HepG2 (cell line): ENCODE data around the gene PPP2R2D. TPM values are rescaled to one million over a fixed set of nuclear protein-coding genes. Genes with fewer than 3 reads are reported as not detected.

Experiments
- ATAC-seq: fragments of 200-7000 bp; cut with Tn5 transposase; 3 replicates; pipeline ENCODE4 v1.9.1; 2020; ENCODE audit warnings: mild to moderate bottlenecking, moderate library complexity
- BruUV-seq: library from RNA; stranded (reverse); fragments of 400-500 nt; replicated peaks from 2 replicates; lab custom pipeline; 2021; lab: Mats Ljungman, UMichigan
- CTCF ChIA-PET: fragments of 300-600 bp; formaldehyde crosslinking; extraction: SDS; loops from one replicate; lab custom pipeline; 2021; ENCODE audit warnings: low total read pairs, inconsistent platforms, low intra/inter-chr PET ratio; lab: Yijun Ruan, JAX
- POLR2A ChIA-PET: fragments of 350-600 bp; sonication (Branson Sonifier 250); formaldehyde crosslinking; loops from one replicate; lab custom pipeline; 2020; ENCODE audit warnings: antibody characterized with exemption, inconsistent platforms; lab: Yijun Ruan, JAX
- DNase-seq: peaks from one replicate; pipeline ENCODE4 v3.0.0-alpha.2; 2015; ENCODE audit warnings: low spot score
- FAIRE-seq: peaks from 3 replicates; lab custom pipeline; 2011; peaks lifted over from hg19 to GRCh38; lab: Jason Lieb, UNC
- H2AFZ ChIP-seq: one replicate; pipeline ENCODE4 v1.6.1; 2011; ENCODE audit warnings: low read length, inconsistent platforms
- H3K27ac ChIP-seq: fragments of 300-600 bp; 3 replicates; pipeline ENCODE4 v1.8.0; 2011; ENCODE audit warnings: mixed run types, mild to moderate bottlenecking, mixed read lengths, low read length, inconsistent platforms; ENCODE audit not compliant: insufficient read depth; ENCODE audit errors: extremely low read length
- H3K27me3 ChIP-seq, 2 experiments: fragments of 200-600 bp in 1 of 2; 2 replicates in 1 of 2; 3 replicates in 1 of 2; pipeline versions ENCODE4 v1.6.0 to v1.8.0; 2011; ENCODE audit warnings: low read length in 2 of 2, mild to moderate bottlenecking in 2 of 2, moderate library complexity in 2 of 2, inconsistent platforms in 1 of 2; ENCODE audit not compliant: insufficient read depth in 2 of 2, control insufficient read depth in 1 of 2
- H3K36me3 ChIP-seq, 2 experiments: fragments of 200-600 bp in 1 of 2; replicated peaks in 1 of 2; 2 replicates in 1 of 2; 3 replicates in 1 of 2; pipeline versions ENCODE4 v1.5.1 to v1.8.0; 2011; ENCODE audit warnings: low read length in 2 of 2, inconsistent platforms in 1 of 2; ENCODE audit not compliant: insufficient read depth in 2 of 2, control insufficient read depth in 1 of 2
- H3K4me1 ChIP-seq: 2 replicates; pipeline ENCODE4 v1.5.1; 2012; ENCODE audit warnings: low read length, inconsistent platforms; ENCODE audit not compliant: insufficient read depth
- H3K4me2 ChIP-seq: 2 replicates; pipeline ENCODE4 v1.6.0; 2011; ENCODE audit warnings: low read depth, low read length, inconsistent platforms
- H3K4me3 ChIP-seq, 3 experiments: fragments of 200-600 bp in 1 of 3; sonication (generic), shearing (Covaris generic) in 1 of 3; replicated peaks in 1 of 3; 2 replicates each; pipeline ENCODE4 v1.5.1; 2011 to 2016; ENCODE audit warnings: low read length in 3 of 3, inconsistent platforms in 2 of 3, low read depth in 2 of 3, mild to moderate bottlenecking in 2 of 3, control low read depth in 1 of 3, mixed read lengths in 1 of 3; ENCODE audit not compliant: insufficient read depth in 1 of 3
- H3K79me2 ChIP-seq: one replicate; pipeline ENCODE4 v1.6.1; 2011; ENCODE audit warnings: low read length, inconsistent platforms; ENCODE audit not compliant: insufficient read depth
- H3K9ac ChIP-seq: 2 replicates; pipeline ENCODE4 v1.6.0; 2011; ENCODE audit warnings: mild to moderate bottlenecking, low read depth, low read length, inconsistent platforms; ENCODE audit not compliant: insufficient read depth
- H3K9me3 ChIP-seq: 2 replicates; pipeline ENCODE4 v1.5.1; 2012; ENCODE audit warnings: mild to moderate bottlenecking, low read length
- H4K20me1 ChIP-seq: 2 replicates; pipeline ENCODE4 v1.6.0; 2011; ENCODE audit warnings: inconsistent platforms, mild to moderate bottlenecking, low read length, moderate library complexity; ENCODE audit not compliant: insufficient read depth
- CREB3 ChIP-seq: sonication (generic); formaldehyde crosslinking; IDR thresholded peaks from 2 replicates; pipeline ENCODE4 v1.5.0; 2020; ENCODE audit warnings: missing genetic modification reagents
- DNMT3B ChIP-seq: conservative IDR thresholded peaks from 2 replicates; pipeline ENCODE4 v1.6.1; 2016; ENCODE audit warnings: missing biosample characterization, control low read depth
- EHMT2 ChIP-seq: fragments of 200-600 bp; sonication (generic); IDR thresholded peaks from 2 replicates; pipeline ENCODE4 v1.7.0; 2017; ENCODE audit warnings: antibody characterized with exemption, low read depth, low read length, borderline replicate concordance
- ESRRA ChIP-seq: sonication (generic); formaldehyde crosslinking; IDR thresholded peaks from 2 replicates; pipeline ENCODE4 v1.5.1; 2020; ENCODE audit warnings: mild to moderate bottlenecking, low read depth, missing genetic modification reagents
- KIAA2018 ChIP-seq: sonication (generic); formaldehyde crosslinking; IDR thresholded peaks from 2 replicates; pipeline ENCODE4 v1.5.0; 2020; ENCODE audit warnings: mild to moderate bottlenecking, missing genetic modification reagents, borderline replicate concordance
- NFIB ChIP-seq: sonication (generic); formaldehyde crosslinking; IDR thresholded peaks from 2 replicates; pipeline ENCODE4 v1.9.0; 2021; ENCODE audit warnings: missing genetic modification reagents, mild to moderate bottlenecking, borderline replicate concordance
- ZNF441 ChIP-seq: sonication (generic); formaldehyde crosslinking; IDR thresholded peaks from 2 replicates; pipeline ENCODE4 v1.7.0; 2021; ENCODE audit warnings: missing genetic modification reagents, borderline replicate concordance
- ZNF629 ChIP-seq: sonication (generic); formaldehyde crosslinking; conservative IDR thresholded peaks from 2 replicates; pipeline ENCODE4 v1.5.0; 2020; ENCODE audit warnings: missing genetic modification reagents
- WGBS: methylation state at CpG from one replicate; pipeline ENCODE4 v1.1.6; 2017; ENCODE audit warnings: low lambda C conversion rate; 5-methylcytosine and 5-hydroxymethylcytosine counted together
- in situ Hi-C: cut with HindIII; loops from 2 replicates; pipeline ENCODE4 v1.10.0; 2017; ENCODE audit warnings: low pct_unique_long_range_greater_than_20kb; ENCODE audit not compliant: extremely low pct_ligation_motif_present
- intact Hi-C: fragments of 100-400 bp; cut with micrococcal nuclease; formaldehyde crosslinking; loops from one replicate; pipeline ENCODE4 v1.10.0; 2022; ENCODE audit not compliant: unreplicated experiment
- polyA plus RNA-seq, 8 experiments: library from polyadenylated mRNA; depleted of rRNA in 3 of 8; stranded (reverse) in 7 of 8; unstranded in 1 of 8; fragments of >200 nt; fragmentation: Illumina TruSeq in 4 of 8; extraction: Trizol in 4 of 8; gene quantifications; 2 replicates each; pipeline versions ENCODE4 v1.2.1 to v1.2.3, GENCODE V29; 2011 to 2016; ENCODE audit warnings: low read depth in 4 of 8, missing spikeins in 1 of 8, mixed read lengths in 1 of 8; ENCODE audit not compliant: insufficient read depth in 1 of 8
- total RNA-seq, 5 experiments: library from RNA; depleted of rRNA; stranded (reverse); fragments of >200 nt; fragmentation: Illumina TruSeq; extraction: Trizol; gene quantifications; 2 replicates each; pipeline ENCODE4 v1.2.3, GENCODE V29; 2016; ENCODE audit warnings: low read depth in 1 of 5
- TF ChIP-seq, protein P1 (sequence below): sonication (generic); formaldehyde crosslinking; IDR thresholded peaks from 2 replicates; pipeline ENCODE4 v1.8.0; 2022; ENCODE audit warnings: missing genetic modification reagents, mild to moderate bottlenecking, borderline replicate concordance
- TF ChIP-seq, protein P2 (sequence below): sonication (generic); formaldehyde crosslinking; IDR thresholded peaks from 2 replicates; pipeline ENCODE4 v1.5.0; 2020; ENCODE audit warnings: mild to moderate bottlenecking, missing genetic modification reagents
- TF ChIP-seq, protein P3 (sequence below): sonication (generic); formaldehyde crosslinking; IDR thresholded peaks from 2 replicates; pipeline ENCODE4 v1.5.0; 2020; ENCODE audit warnings: mild to moderate bottlenecking, low read depth, missing genetic modification reagents, borderline replicate concordance

PPP2R2D gene
- total and polyA plus RNA-seq, 2 of the 13 experiments (the other 11 are each of a cell fraction or from before 2014, with no cell fraction given) = 32.7 to 33.2 TPM

- H3K4me2 ChIP-seq = no peak overlapping the region
- TF ChIP-seq, protein P1, sequence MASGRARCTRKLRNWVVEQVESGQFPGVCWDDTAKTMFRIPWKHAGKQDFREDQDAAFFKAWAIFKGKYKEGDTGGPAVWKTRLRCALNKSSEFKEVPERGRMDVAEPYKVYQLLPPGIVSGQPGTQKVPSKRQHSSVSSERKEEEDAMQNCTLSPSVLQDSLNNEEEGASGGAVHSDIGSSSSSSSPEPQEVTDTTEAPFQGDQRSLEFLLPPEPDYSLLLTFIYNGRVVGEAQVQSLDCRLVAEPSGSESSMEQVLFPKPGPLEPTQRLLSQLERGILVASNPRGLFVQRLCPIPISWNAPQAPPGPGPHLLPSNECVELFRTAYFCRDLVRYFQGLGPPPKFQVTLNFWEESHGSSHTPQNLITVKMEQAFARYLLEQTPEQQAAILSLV (CRISPR knock-in tag) = no peak
- TF ChIP-seq ESRRA (CRISPR knock-in tag) = no peak
- TF ChIP-seq CREB3 (CRISPR knock-in tag) = no peak
- TF ChIP-seq, protein P2, sequence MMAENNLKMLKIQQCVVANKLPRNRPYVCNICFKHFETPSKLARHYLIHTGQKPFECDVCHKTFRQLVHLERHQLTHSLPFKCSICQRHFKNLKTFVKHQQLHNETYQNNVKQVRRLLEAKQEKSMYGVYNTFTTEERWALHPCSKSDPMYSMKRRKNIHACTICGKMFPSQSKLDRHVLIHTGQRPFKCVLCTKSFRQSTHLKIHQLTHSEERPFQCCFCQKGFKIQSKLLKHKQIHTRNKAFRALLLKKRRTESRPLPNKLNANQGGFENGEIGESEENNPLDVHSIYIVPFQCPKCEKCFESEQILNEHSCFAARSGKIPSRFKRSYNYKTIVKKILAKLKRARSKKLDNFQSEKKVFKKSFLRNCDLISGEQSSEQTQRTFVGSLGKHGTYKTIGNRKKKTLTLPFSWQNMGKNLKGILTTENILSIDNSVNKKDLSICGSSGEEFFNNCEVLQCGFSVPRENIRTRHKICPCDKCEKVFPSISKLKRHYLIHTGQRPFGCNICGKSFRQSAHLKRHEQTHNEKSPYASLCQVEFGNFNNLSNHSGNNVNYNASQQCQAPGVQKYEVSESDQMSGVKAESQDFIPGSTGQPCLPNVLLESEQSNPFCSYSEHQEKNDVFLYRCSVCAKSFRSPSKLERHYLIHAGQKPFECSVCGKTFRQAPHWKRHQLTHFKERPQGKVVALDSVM (CRISPR knock-in tag) = no peak
- TF ChIP-seq NFIB (CRISPR knock-in tag) = no peak
- TF ChIP-seq ZNF629 (CRISPR knock-in tag) = no peak
- no peak for TF ChIP-seq KIAA2018 (CRISPR knock-in tag)
- no peak for TF ChIP-seq ZNF441 (CRISPR knock-in tag)
- TF ChIP-seq, protein P3, sequence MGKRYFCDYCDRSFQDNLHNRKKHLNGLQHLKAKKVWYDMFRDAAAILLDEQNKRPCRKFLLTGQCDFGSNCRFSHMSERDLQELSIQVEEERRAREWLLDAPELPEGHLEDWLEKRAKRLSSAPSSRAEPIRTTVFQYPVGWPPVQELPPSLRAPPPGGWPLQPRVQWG = no peak
- no peak for TF ChIP-seq DNMT3B (CRISPR knock-in tag)
- TF ChIP-seq EHMT2 = no peak
These were observed 14.6 kb upstream of the PPP2R2D start for GRCh38 chr10:131886237-131886636.

More at GRCh38 chr10:131886237-131886636, 14.6 kb upstream of the PPP2R2D start:
- H3K9me3 ChIP-seq = peaks cover 5% of the 10 kb centered on the region; the same call in 1 of the 2 replicates
- H3K27ac ChIP-seq = no peak overlapping the region
- H2AFZ ChIP-seq = no peak overlapping the region
- ATAC-seq (no peak), FAIRE-seq (no peak), DNase-seq (no peak)
- no peaks in the 10 kb centered on the region for H4K20me1 ChIP-seq
- H3K79me2 ChIP-seq = no peaks in the 10 kb centered on the region
- CTCF ChIA-PET = interaction anchor here (1.7 kb wide), 1 partner anchor 137 kb away, joined by 16 read pairs; no protein-coding TSS in a partner anchor
- intact Hi-C loops (no loop called here), in situ Hi-C loops (loop anchor here (25.0 kb wide), 1 partner anchor 1699 kb away; no protein-coding TSS in a partner anchor)
- POLR2A ChIA-PET = no interaction called here
- no TSS peak for BruUV-seq
- 68% methylated on average over 10 of the region's 10 CpGs for WGBS
- no peak overlapping the region for H3K9ac ChIP-seq
- H3K27me3 ChIP-seq = peaks cover 0 to 2% of the 10 kb centered on the region in 2 experiments; a peak in 1 of 5 replicates
- H3K4me3 ChIP-seq = no peak overlapping the region
- peaks cover 27% of the 10 kb centered on the region for H3K4me1 ChIP-seq
- H3K36me3 ChIP-seq = no peaks in the 10 kb centered on the region
